ENCODE measurements around the gene VKORC1.

VKORC1 gene

DNA sequence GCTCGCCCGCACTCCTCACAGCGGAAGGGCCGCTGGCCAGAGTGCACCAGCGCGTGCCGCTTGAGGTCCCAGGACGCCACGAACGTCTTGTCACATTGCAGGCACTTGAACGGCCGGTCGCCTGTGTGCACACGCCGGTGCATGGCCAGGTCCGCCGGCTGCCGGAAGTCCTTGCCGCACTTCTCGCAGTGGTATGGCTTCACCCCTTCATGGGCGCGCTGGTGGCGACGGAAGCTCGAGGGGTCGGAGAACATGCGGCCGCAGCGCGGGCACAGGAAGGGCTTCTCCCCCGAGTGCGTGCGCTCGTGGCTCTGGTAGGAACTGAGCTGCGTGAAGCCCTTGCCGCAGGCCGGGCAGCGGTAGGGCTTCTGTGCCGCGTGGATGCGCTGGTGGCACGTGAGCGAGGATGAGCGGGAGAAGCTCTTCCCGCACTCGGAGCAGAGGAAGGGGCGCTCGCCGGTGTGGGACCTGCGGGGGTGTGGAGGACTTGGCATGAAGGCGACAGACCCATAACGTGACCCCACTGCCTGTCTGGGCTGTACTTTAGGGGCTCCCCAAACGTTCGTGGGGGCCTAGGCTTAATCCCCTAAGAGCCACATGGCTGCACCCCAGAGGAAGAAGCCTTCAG is 32.7 kb downstream of the VKORC1 start:
- DNase-seq: no peak

DNA sequence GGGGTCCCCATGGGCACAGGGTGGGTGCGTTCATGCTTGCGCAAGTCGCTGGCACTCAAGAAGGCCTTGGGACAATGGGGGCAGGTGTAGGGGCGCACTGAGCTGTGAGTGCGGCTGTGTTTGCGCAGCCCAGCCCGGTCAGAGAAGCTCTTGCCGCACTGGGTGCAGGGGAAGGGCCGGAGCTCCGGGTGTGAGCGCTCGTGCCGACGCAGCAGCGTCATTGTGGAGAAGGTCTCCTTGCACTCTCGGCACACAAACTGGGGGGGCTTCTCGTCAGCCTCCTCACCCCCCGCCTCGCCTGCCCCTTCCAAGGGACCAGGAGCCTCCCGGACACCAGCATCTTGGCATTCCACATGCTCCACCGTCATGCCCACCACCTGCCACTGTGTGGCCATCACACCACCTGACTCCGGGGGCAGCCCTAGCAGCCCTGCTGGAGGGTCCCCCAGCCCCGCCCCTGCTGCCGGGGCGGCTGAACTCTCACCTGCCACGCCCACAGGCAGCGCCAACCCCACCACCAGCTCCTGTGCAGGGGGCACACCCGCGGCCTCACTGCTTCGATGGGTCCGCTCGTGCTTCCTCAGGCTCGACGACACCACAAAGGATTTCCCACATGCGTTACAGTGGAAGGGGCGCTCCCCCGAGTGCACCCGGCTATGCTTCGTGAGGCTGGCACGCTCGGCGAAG is 33.3 kb downstream of the VKORC1 start:
- no peak for DNase-seq

DNA sequence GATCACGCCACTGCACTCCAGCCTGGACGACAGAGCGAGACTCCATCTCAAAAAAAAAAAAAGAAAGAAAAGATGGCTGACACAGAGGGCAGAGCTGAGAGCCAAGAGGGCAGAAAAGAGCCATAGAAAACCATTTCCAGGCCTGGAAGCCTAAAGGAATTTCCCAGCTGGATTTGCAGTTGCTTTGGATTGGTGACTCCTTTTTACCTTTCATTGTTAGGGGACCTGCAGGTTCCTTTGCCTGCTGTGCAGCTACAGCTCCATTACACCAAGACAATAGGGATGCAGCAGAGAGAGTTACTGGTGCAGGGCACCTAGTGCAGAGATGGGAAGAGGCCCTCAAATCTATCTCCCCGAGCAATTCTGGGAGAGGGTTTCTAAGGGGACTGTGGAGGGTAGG is 39.0 kb downstream of the VKORC1 start:
- no peak for DNase-seq

DNA sequence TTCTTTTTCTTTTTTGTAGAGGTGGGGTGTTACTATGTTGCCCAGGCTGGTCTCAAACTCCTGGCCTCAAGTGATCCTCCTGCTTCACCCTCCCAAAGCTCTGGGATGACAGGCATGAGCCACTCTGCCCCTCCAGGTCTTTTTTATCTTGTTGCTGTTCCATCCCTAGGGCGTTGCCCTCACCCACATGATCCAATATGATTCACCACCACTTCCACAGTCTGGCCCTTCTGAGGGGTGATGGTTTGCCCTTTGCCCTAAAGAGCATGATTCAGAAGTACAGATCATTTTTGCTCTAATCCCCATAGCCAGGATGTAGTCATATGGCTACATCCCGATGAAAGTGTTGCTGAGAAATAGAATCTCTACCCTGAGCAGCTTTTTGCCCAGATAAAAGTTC is 42.5 kb downstream of the VKORC1 start:
- peak; percentile 90 for DNase-seq

DNA sequence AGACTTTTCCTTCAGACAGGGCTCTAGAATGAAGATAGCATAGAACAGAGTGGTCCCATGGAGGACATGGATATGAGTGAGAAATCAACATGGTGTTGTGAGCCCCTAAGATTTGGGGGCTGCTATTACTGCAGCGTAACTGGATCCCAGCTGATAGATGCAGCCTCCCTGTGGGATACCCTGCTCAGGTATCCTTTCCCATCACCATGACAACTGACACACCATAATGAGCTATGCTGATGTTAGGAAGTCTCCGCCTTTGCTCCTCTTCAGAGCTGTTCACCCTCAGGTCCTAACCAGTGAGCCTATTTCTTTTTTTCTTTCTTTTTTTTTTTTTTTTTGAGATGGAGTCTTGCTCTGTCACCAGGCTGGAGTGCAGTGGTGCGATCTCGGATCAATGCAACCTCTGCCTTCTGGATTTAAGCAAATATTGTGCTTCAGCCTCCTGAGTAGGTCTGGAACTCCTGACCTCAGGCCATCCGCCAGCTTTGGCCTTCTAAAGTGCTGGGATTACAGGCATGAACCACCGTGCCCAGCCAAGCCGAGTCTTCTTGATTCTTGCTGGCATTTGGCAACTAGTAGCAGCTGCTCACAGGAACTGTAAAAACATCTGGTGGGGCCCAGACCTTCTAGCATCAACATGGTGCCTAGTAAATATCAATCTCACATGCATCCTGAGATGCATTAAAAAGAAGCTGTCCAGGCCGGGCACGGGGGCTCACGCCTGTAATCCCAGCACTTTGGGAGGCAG is 44.1 kb downstream of the VKORC1 start:
- DNase-seq: no peak

DNA sequence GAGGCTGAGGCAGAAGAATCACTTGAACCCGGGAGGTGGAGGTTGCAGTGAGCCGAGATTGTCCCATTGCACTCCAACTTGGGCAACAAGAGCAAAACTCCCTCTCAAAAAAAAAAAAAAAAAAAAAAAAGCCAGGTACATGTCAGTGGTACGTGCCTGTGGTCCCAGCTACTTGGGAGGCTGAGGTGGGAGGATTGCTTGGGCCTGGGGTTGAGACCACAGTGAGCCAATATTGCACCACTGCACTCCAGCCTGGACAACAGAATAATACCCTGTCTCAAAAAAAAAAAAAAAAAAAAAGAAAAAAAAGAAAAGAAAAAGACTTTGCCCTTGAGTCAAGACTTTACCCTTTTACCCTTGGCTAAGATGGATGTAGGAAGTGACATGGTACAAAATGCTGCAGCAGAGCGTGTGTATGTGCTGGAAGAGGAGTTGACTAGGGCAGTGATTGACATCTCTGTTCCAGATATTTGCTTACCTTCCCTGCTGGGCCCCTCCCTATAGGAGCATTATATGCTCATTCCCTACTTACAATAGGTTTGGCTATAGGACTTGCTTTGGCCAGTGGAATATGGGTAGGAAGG is 50.6 kb downstream of the VKORC1 start:
- no peak for DNase-seq

DNA sequence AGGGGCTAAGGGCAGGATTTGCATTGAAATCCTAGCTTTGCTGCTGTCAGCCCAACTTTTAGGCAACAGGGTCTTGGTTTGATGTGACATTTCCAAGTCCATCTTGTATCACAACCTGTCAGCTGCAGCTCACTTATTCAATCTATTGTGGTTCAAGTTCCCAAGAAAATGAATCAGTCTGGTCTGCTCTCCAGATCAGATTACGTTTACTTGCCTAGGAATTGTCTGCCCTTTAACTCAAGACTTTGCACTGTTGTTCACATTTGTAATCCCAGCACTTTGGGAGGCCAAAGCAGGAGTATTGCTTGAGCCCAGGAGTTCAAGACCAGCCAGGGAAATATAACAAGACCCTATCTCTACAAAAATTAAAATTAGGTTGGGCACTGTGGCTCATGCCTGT is 51.2 kb downstream of the VKORC1 start:
- DNase-seq: no peak

DNA sequence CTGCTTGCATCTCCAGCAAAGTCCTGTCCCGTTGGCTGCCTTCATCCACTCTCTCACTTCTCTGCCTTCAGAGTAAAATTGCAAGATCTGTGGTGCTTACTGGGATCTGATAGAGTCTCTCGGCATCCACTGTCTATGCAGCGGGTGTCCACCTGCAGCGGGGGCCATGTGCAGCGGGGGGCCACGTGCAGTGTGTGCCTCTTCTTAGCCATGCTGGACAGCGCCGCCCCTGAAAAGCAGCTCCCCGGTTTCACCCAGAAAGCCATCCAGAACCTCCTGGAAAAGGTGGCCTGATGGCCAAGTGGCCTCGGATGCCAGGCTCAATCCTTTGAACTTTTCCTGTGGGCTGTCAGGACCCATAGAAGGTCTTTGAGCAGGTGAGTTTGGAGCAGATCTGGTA is 51.7 kb downstream of the VKORC1 start:
- no peak for DNase-seq

All from fibroblast of skin of scalp (primary cell).